B cell (primary cell): ENCODE results near the gene RUFY2. TPM values are rescaled to one million over a fixed set of nuclear protein-coding genes. Genes with fewer than 3 reads are reported as not detected.

Experiments used
- ATAC-seq: fragments of 200-7000 bp; cut with Tn5 transposase; one replicate; pipeline ENCODE4 v1.10.0; 2021; ENCODE audit warnings: low read depth, mild to moderate bottlenecking, moderate number of reproducible peaks, moderate library complexity
- CTCF ChIA-PET: fragments of 350-600 bp; sonication (Branson Sonifier 250); formaldehyde crosslinking; loops from one replicate; lab custom pipeline; 2021; ENCODE audit warnings: antibody characterized with exemption, inconsistent platforms; lab: Charles Lee
- POLR2A ChIA-PET: fragments of 350-600 bp; sonication (Branson Sonifier 250); formaldehyde crosslinking; loops from one replicate; lab custom pipeline; 2021; ENCODE audit warnings: antibody characterized with exemption; lab: Charles Lee
- DNase-seq: peaks from one replicate; pipeline ENCODE4 v3.0.0; 2013
- H2AFZ ChIP-seq: 2 replicates; pipeline ENCODE4 v1.6.1; 2012; ENCODE audit warnings: mild to moderate bottlenecking, low read depth, low read length; ENCODE audit not compliant: insufficient read depth, poor library complexity, severe bottlenecking
- H3K27ac ChIP-seq, 2 donors: 1 replicate in 1 of 2; 2 replicates in 1 of 2; pipeline ENCODE4 v1.5.1; 2012 to 2013; ENCODE audit warnings: low read length in 2 of 2, mild to moderate bottlenecking in 2 of 2, moderate library complexity in 1 of 2
- H3K27me3 ChIP-seq, 4 experiments: fragments of 200-600 bp in 1 of 4; sonication (generic) in 1 of 4; replicated peaks in 1 of 4; 1 replicate in 2 of 4; 2 replicates in 2 of 4; pipeline versions ENCODE4 v1.6.1 to v1.7.0; 2013 to 2016; ENCODE audit warnings: low read length in 3 of 4, mild to moderate bottlenecking in 2 of 4, mixed read lengths in 1 of 4, moderate library complexity in 1 of 4; ENCODE audit not compliant: insufficient read depth in 4 of 4, control insufficient read depth in 3 of 4; ENCODE audit errors: control extremely low read depth in 1 of 4
- H3K36me3 ChIP-seq, 2 experiments: replicated peaks in 1 of 2; 1 replicate in 1 of 2; 2 replicates in 1 of 2; pipeline versions ENCODE4 v1.6.1 to v1.7.1; 2013; ENCODE audit warnings: low read length in 1 of 2; ENCODE audit not compliant: insufficient read depth in 2 of 2, control insufficient read depth in 1 of 2; ENCODE audit errors: control extremely low read depth in 1 of 2, extremely low read depth in 1 of 2
- H3K4me1 ChIP-seq, 2 donors: fragments of 200-600 bp in 1 of 2; sonication (generic) in 1 of 2; 1 replicate in 1 of 2; 2 replicates in 1 of 2; pipeline versions ENCODE4 v1.5.1 to v1.6.1; 2013 to 2017; ENCODE audit warnings: low read length in 2 of 2; ENCODE audit not compliant: control insufficient read depth in 2 of 2, insufficient read depth in 2 of 2
- H3K4me2 ChIP-seq: replicated peaks from 2 replicates; pipeline ENCODE3; 2012; ENCODE audit warnings: mild to moderate bottlenecking, low read depth, low read length; ENCODE audit not compliant: poor library complexity, severe bottlenecking
- H3K4me3 ChIP-seq, 5 experiments: fragments of 200-600 bp in 1 of 5; sonication (generic) in 1 of 5; 1 replicate in 3 of 5; 2 replicates in 2 of 5; pipeline versions ENCODE4 v1.5.1 to v1.7.0; 2011 to 2016; ENCODE audit warnings: low read length in 4 of 5, mild to moderate bottlenecking in 4 of 5, low read depth in 2 of 5, control low read depth in 1 of 5, moderate library complexity in 1 of 5; ENCODE audit not compliant: insufficient read depth in 1 of 5; ENCODE audit errors: control extremely low read depth in 1 of 5, extremely low read depth in 1 of 5
- H3K79me2 ChIP-seq: fragments of 200-600 bp; sonication (generic); one replicate; pipeline ENCODE4 v1.6.0; 2016; ENCODE audit warnings: low read length; ENCODE audit not compliant: control insufficient read depth, insufficient read depth
- H3K9ac ChIP-seq: fragments of 200-600 bp; sonication (generic); 2 replicates; pipeline ENCODE4 v1.6.1; 2017; ENCODE audit warnings: mild to moderate bottlenecking, low read length, moderate library complexity
- H3K9me3 ChIP-seq, 3 donors: one replicate each; pipeline versions ENCODE4 v1.6.1 to v1.7.1; 2013; ENCODE audit warnings: low read length in 2 of 3; ENCODE audit not compliant: control insufficient read depth in 2 of 3, insufficient read depth in 1 of 3; ENCODE audit errors: control extremely low read depth in 1 of 3
- H4K20me1 ChIP-seq: 2 replicates; pipeline ENCODE4 v1.6.0; 2012; ENCODE audit warnings: mild to moderate bottlenecking, low read length; ENCODE audit not compliant: insufficient read depth, control insufficient read depth, poor library complexity, severe bottlenecking
- H3K27ac Mint-ChIP-seq: one replicate; pipeline ENCODE4 v1.8.0; 2021; ENCODE audit warnings: mixed read lengths
- H3K27me3 Mint-ChIP-seq: one replicate; pipeline ENCODE4 v1.8.0; 2021; ENCODE audit warnings: mixed read lengths
- H3K4me1 Mint-ChIP-seq: one replicate; pipeline ENCODE4 v1.8.0; 2021; ENCODE audit warnings: mixed read lengths
- H3K4me3 Mint-ChIP-seq: one replicate; pipeline ENCODE4 v1.8.0; 2021; ENCODE audit warnings: mixed read lengths
- H3K9me3 Mint-ChIP-seq: one replicate; pipeline ENCODE4 v1.8.0; 2022; ENCODE audit warnings: mixed read lengths; ENCODE audit not compliant: insufficient read depth
- EZH2 ChIP-seq: IDR thresholded peaks from 2 replicates; pipeline ENCODE4 v1.6.1; 2012; ENCODE audit warnings: borderline replicate concordance, low read depth, mild to moderate bottlenecking, moderate library complexity, low read length; ENCODE audit not compliant: insufficient read depth, poor library complexity, severe bottlenecking
- WGBS: methylation state at CpG from one replicate; pipeline ENCODE4 v1.1.5; 2013; ENCODE audit warnings: missing lambda C conversion rate; ENCODE audit not compliant: insufficient coverage; 5-methylcytosine and 5-hydroxymethylcytosine counted together
- intact Hi-C: fragments of 100-400 bp; cut with micrococcal nuclease; formaldehyde crosslinking; loops from one replicate; pipeline ENCODE4 v1.10.0; 2022
- polyA plus RNA-seq: library from polyadenylated mRNA; depleted of rRNA; stranded (reverse); fragments of >200 nt; gene quantifications from 2 replicates; pipeline ENCODE4 v1.2.3, GENCODE V29; 2012
- total RNA-seq, 2 donors: library from RNA; stranded (reverse); fragments of 120-200 nt in 1 of 2; gene quantifications; 1 replicate in 1 of 2; 2 replicates in 1 of 2; pipeline versions ENCODE4 v1.2.3 to v1.2.4, GENCODE V29; 2013 to 2022
- TF ChIP-seq, protein P1 (sequence below): fragments of 200-600 bp; IDR thresholded peaks from one replicate; pipeline ENCODE4 v1.8.0; 2022; ENCODE audit warnings: antibody characterized with exemption, mild to moderate bottlenecking

The RUFY2 gene
- total and polyA plus RNA-seq, 2 donors (not counting 1 experiment from before 2014, with no cell fraction given): 5.8 to 38.7 TPM

DNA sequence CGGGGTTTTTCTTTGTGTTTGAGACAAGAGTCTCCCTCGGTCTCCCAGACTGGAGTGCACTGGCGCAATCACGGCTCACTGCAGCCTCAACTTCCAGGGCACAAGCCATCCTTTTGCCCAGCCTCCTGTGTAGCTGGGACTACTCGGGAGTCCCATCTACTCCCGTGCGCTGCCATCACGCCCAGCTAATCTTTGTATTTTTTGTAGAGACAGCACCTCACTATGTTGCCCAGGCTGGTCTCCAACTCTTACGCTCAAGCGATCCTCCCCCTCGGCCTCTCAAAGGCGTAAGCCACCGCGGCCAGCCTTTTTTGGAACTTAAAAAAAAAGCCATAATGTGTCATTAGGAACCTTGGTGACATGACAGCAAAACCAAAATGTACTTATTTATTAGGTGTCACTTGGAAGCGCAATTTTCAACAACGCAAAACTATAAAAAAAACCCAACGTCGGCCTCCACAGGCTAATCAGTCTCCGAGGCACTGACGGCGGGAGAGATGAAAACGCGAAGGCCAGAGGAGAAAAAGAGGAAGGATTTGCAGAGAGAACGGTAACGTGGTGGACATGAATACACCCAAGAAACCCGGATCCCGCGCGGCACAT lies 76.1 kb downstream of the RUFY2 start:
- Histone ChIP-seq H3K9me3 (peaks cover 0 to 8% (median 0%) of the 10 kb centered on the region in 3 donors), H3K79me2 (peaks cover 41% of the 10 kb centered on the region), H3K27ac (peak overlapping the region; percentile 93 to 94), H3K36me3 (peaks cover 0 to 2% of the 10 kb centered on the region in 2 experiments), H4K20me1 (peaks cover 31% of the 10 kb centered on the region), H2AFZ (peak overlapping the region; percentile 79), H3K4me3 (peak overlapping the region; percentile 77 to 95 (median 90)), H3K9ac (peak overlapping the region; percentile 97), H3K27me3 (no peaks in the 10 kb centered on the region), H3K4me2 (peak overlapping the region; percentile 79), H3K4me1 (peaks cover 37 to 45% of the 10 kb centered on the region in 2 donors)
- Mint-ChIP-seq H3K4me1 (peaks cover 56% of the 10 kb centered on the region), H3K27ac (peak overlapping the region; percentile 100), H3K4me3 (peak overlapping the region; percentile 99), H3K9me3 (no peaks in the 10 kb centered on the region), H3K27me3 (no peaks in the 10 kb centered on the region)
- ATAC-seq (peak; percentile 2), DNase-seq (no peak)
- 34% methylated on average over 20 of the region's 29 CpGs for WGBS
- intact Hi-C loops: loop anchor here (1.0 to 5.0 kb wide), 8 partner anchors 76 to 1816 kb away; partner anchors contain the start of genes CCAR1, DDX21, RUFY2 and SLC25A16
- CTCF ChIA-PET: interaction anchor here (1.2 to 6.6 kb wide), 5 partner anchors 18 to 542 kb away, joined by 3 to 51 read pairs (median 6); no protein-coding TSS in a partner anchor
- POLR2A ChIA-PET: interaction anchor here (1.1 to 2.0 kb wide), 7 partner anchors 17 to 567 kb away, joined by 3 to 20 read pairs (median 6); partner anchors contain the start of gene CCAR1
- no peak for TF ChIP-seq EZH2
- TF ChIP-seq, protein P1, sequence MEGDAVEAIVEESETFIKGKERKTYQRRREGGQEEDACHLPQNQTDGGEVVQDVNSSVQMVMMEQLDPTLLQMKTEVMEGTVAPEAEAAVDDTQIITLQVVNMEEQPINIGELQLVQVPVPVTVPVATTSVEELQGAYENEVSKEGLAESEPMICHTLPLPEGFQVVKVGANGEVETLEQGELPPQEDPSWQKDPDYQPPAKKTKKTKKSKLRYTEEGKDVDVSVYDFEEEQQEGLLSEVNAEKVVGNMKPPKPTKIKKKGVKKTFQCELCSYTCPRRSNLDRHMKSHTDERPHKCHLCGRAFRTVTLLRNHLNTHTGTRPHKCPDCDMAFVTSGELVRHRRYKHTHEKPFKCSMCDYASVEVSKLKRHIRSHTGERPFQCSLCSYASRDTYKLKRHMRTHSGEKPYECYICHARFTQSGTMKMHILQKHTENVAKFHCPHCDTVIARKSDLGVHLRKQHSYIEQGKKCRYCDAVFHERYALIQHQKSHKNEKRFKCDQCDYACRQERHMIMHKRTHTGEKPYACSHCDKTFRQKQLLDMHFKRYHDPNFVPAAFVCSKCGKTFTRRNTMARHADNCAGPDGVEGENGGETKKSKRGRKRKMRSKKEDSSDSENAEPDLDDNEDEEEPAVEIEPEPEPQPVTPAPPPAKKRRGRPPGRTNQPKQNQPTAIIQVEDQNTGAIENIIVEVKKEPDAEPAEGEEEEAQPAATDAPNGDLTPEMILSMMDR: no peak

- POLR2A ChIA-PET: no interaction called here
- no peaks in the 10 kb centered on the region for H3K27me3 Mint-ChIP-seq
- peak overlapping the region; percentile 34 for H3K4me3 Mint-ChIP-seq
- DNase-seq: no peak
- Histone ChIP-seq H3K9me3 (peaks cover 0 to 8% (median 0%) of the 10 kb centered on the region in 3 donors), H3K9ac (no peak overlapping the region), H4K20me1 (peaks cover 19% of the 10 kb centered on the region), H3K27me3 (no peaks in the 10 kb centered on the region), H3K79me2 (peaks cover 27% of the 10 kb centered on the region), H3K4me2 (no peak overlapping the region), H3K27ac (peak overlapping the region in 1 of 2 donors; percentile 20), H2AFZ (peak overlapping the region; percentile 79), H3K4me1 (peaks cover 22 to 30% of the 10 kb centered on the region in 2 donors), H3K4me3 (no peak overlapping the region), H3K36me3 (no peaks in the 10 kb centered on the region)
- no peaks in the 10 kb centered on the region for H3K9me3 Mint-ChIP-seq
- CTCF ChIA-PET: interaction anchor here (2.3 to 6.6 kb wide), 2 partner anchors 28 to 117 kb away, joined by 6 to 51 read pairs; no protein-coding TSS in a partner anchor
- no CpG with 5 or more reads among the region's 1 CpG for WGBS
- no peak for ATAC-seq
- H3K4me1 Mint-ChIP-seq: peaks cover 42% of the 10 kb centered on the region
- peak overlapping the region; percentile 56 for H3K27ac Mint-ChIP-seq
- no peak for TF ChIP-seq EZH2
- TF ChIP-seq, protein P1: no peak
- intact Hi-C loops: no loop called here
These were observed 77.6 kb downstream of the RUFY2 start for GRCh38 chr10:68329506-68329861.
